Trophoblast cell (in vitro differentiated cells and primary cell): Measurements from ENCODE around the gene CSGALNACT2.
A peak's percentile ranks its signal among the peaks of the same experiment; 100 is the strongest.

Experiments used
- DNase-seq, 2 donors: peaks; one replicate each; pipeline ENCODE4 v3.0.0-alpha.2; 2016
- H2AFZ ChIP-seq: 2 replicates; pipeline ENCODE4 v1.6.1; 2013; ENCODE audit warnings: low read length, moderate library complexity, mild to moderate bottlenecking; ENCODE audit not compliant: insufficient read depth, poor library complexity
- H2AK5ac ChIP-seq: 2 replicates; pipeline ENCODE4 v1.6.1; 2013; ENCODE audit warnings: mild to moderate bottlenecking, low read length
- H2BK120ac ChIP-seq: 2 replicates; pipeline ENCODE4 v1.6.1; 2013; ENCODE audit warnings: low read length, mild to moderate bottlenecking, moderate library complexity; ENCODE audit not compliant: insufficient read depth, poor library complexity
- H2BK12ac ChIP-seq: 2 replicates; pipeline ENCODE4 v1.6.1; 2013; ENCODE audit warnings: mild to moderate bottlenecking, low read length, moderate library complexity
- H2BK5ac ChIP-seq: 2 replicates; pipeline ENCODE4 v1.6.1; 2013; ENCODE audit warnings: low read length, low read depth, moderate library complexity, mild to moderate bottlenecking; ENCODE audit not compliant: poor library complexity
- H3K14ac ChIP-seq: 2 replicates; pipeline ENCODE4 v1.6.1; 2013; ENCODE audit warnings: mild to moderate bottlenecking, low read length
- H3K18ac ChIP-seq: 2 replicates; pipeline ENCODE4 v1.6.1; 2013; ENCODE audit warnings: mild to moderate bottlenecking, low read length
- H3K23ac ChIP-seq: 2 replicates; pipeline ENCODE4 v1.6.1; 2013; ENCODE audit warnings: low read length
- H3K27ac ChIP-seq: 2 replicates; pipeline ENCODE4 v1.5.1; 2013; ENCODE audit warnings: low read depth, mild to moderate bottlenecking, inconsistent platforms, low read length, moderate library complexity
- H3K27me3 ChIP-seq: 2 replicates; pipeline ENCODE4 v1.6.1; 2013; ENCODE audit warnings: inconsistent platforms, mild to moderate bottlenecking, low read length, moderate library complexity; ENCODE audit not compliant: insufficient read depth
- H3K36me3 ChIP-seq, 2 experiments: 1 replicate in 1 of 2; 2 replicates in 1 of 2; pipeline ENCODE4 v1.6.1; 2013; ENCODE audit warnings: low read length in 2 of 2, mild to moderate bottlenecking in 2 of 2, moderate library complexity in 1 of 2; ENCODE audit not compliant: insufficient read depth in 2 of 2, control insufficient read depth in 1 of 2
- H3K4ac ChIP-seq: 2 replicates; pipeline ENCODE4 v1.6.1; 2013; ENCODE audit warnings: low read depth, mild to moderate bottlenecking, low read length, moderate library complexity
- H3K4me1 ChIP-seq, 2 experiments: 1 replicate in 1 of 2; 2 replicates in 1 of 2; pipeline ENCODE4 v1.6.1; 2013; ENCODE audit warnings: low read length in 2 of 2, mild to moderate bottlenecking in 2 of 2, moderate library complexity in 1 of 2; ENCODE audit not compliant: insufficient read depth in 2 of 2, control insufficient read depth in 1 of 2
- H3K4me2 ChIP-seq: 2 replicates; pipeline ENCODE4 v1.6.1; 2013; ENCODE audit warnings: inconsistent platforms, mild to moderate bottlenecking, low read length, moderate library complexity
- H3K4me3 ChIP-seq: 2 replicates; pipeline ENCODE4 v1.5.1; 2013; ENCODE audit warnings: mild to moderate bottlenecking, low read depth, low read length, inconsistent platforms
- H3K79me1 ChIP-seq: one replicate; pipeline ENCODE4 v1.6.1; 2013; ENCODE audit warnings: low read length
- H3K79me2 ChIP-seq: 2 replicates; pipeline ENCODE4 v1.6.1; 2013; ENCODE audit warnings: low read length, mild to moderate bottlenecking; ENCODE audit not compliant: control insufficient read depth, insufficient read depth, poor library complexity
- H3K9ac ChIP-seq: 2 replicates; pipeline ENCODE4 v1.6.1; 2013; ENCODE audit warnings: mild to moderate bottlenecking, low read length
- H3K9me3 ChIP-seq: 2 replicates; pipeline ENCODE4 v1.6.1; 2013; ENCODE audit warnings: low read depth, mild to moderate bottlenecking, control low read depth, inconsistent platforms, low read length; ENCODE audit not compliant: insufficient read depth
- H4K12ac ChIP-seq: 2 replicates; pipeline ENCODE4 v1.6.1; 2013; ENCODE audit warnings: low read depth, mild to moderate bottlenecking, low read length, moderate library complexity
- H4K8ac ChIP-seq: 2 replicates; pipeline ENCODE4 v1.6.1; 2013; ENCODE audit warnings: low read depth, mild to moderate bottlenecking, low read length, moderate library complexity
- H4K91ac ChIP-seq: one replicate; pipeline ENCODE4 v1.6.1; 2013; ENCODE audit warnings: low read depth, mild to moderate bottlenecking, low read length, moderate library complexity
- WGBS: extraction: QIAGEN DNeasy Blood & Tissue Kit; methylation state at CpG from one replicate; pipeline ENCODE4 v1.1.7; 2013; ENCODE audit warnings: missing lambda C conversion rate; ENCODE audit not compliant: insufficient read length, insufficient coverage; ENCODE audit errors: extremely low coverage; 5-methylcytosine and 5-hydroxymethylcytosine counted together

CSGALNACT2 gene

GRCh38 chr10:43155741-43156140 lies 17.5 kb downstream of the CSGALNACT2 start:
- H4K12ac ChIP-seq, result no peak overlapping the region
- H3K14ac ChIP-seq, result no peak overlapping the region
- no peak overlapping the region for H2BK5ac ChIP-seq
- no peak overlapping the region for H3K4ac ChIP-seq
- H4K8ac ChIP-seq, result no peak overlapping the region
- H3K4me2 ChIP-seq, result no peak overlapping the region
- H3K36me3 ChIP-seq, result no peaks in the 10 kb centered on the region
- H2AFZ ChIP-seq, result no peak overlapping the region
- H3K79me1 ChIP-seq, result no peaks in the 10 kb centered on the region
- no peak for DNase-seq
- no peaks in the 10 kb centered on the region for H3K9me3 ChIP-seq
- no peak overlapping the region for H3K18ac ChIP-seq
- no peaks in the 10 kb centered on the region for H3K4me1 ChIP-seq
- no peaks in the 10 kb centered on the region for H3K79me2 ChIP-seq
- no peak overlapping the region for H2AK5ac ChIP-seq
- no peak overlapping the region for H2BK12ac ChIP-seq
- no peaks in the 10 kb centered on the region for H3K27me3 ChIP-seq
- H2BK120ac ChIP-seq, result no peak overlapping the region
- no peak overlapping the region for H3K27ac ChIP-seq
- no peak overlapping the region for H4K91ac ChIP-seq
- no peak overlapping the region for H3K23ac ChIP-seq
- H3K9ac ChIP-seq, result no peak overlapping the region
- WGBS, result no CpG with 5 or more reads among the region's 1 CpG
- H3K4me3 ChIP-seq, result no peak overlapping the region

GRCh38 chr10:43156590-43157341 lies 18.5 kb downstream of the CSGALNACT2 start:
- no peaks in the 10 kb centered on the region for H3K79me2 ChIP-seq
- H4K91ac ChIP-seq, result no peak overlapping the region
- no peak overlapping the region for H3K4me2 ChIP-seq
- no peak overlapping the region for H2BK12ac ChIP-seq
- H3K79me1 ChIP-seq, result no peaks in the 10 kb centered on the region
- H3K14ac ChIP-seq, result no peak overlapping the region
- H2BK5ac ChIP-seq, result no peak overlapping the region
- no peak overlapping the region for H4K12ac ChIP-seq
- H2AFZ ChIP-seq, result no peak overlapping the region
- no peak overlapping the region for H2AK5ac ChIP-seq
- no peak overlapping the region for H4K8ac ChIP-seq
- no peaks in the 10 kb centered on the region for H3K27me3 ChIP-seq
- H3K4ac ChIP-seq, result no peak overlapping the region
- no peak overlapping the region for H3K4me3 ChIP-seq
- H3K9me3 ChIP-seq, result no peaks in the 10 kb centered on the region
- no peak for DNase-seq
- no CpG with 5 or more reads among the region's 9 CpGs for WGBS
- no peak overlapping the region for H3K27ac ChIP-seq
- H3K18ac ChIP-seq, result no peak overlapping the region
- no peak overlapping the region for H2BK120ac ChIP-seq
- no peak overlapping the region for H3K23ac ChIP-seq
- H3K4me1 ChIP-seq, result no peaks in the 10 kb centered on the region
- H3K36me3 ChIP-seq, result no peaks in the 10 kb centered on the region
- no peak overlapping the region for H3K9ac ChIP-seq

GRCh38 chr10:43158636-43159035 lies 20.4 kb downstream of the CSGALNACT2 start:
- WGBS, result no CpG with 5 or more reads among the region's 6 CpGs
- no peaks in the 10 kb centered on the region for H3K27me3 ChIP-seq

GRCh38 chr10:43160046-43160920 lies 22.0 kb downstream of the CSGALNACT2 start:
- H3K4me3 ChIP-seq, result no peak overlapping the region
- H3K4ac ChIP-seq, result no peak overlapping the region
- H2BK120ac ChIP-seq, result no peak overlapping the region
- no peak overlapping the region for H2BK12ac ChIP-seq
- H3K9me3 ChIP-seq, result no peaks in the 10 kb centered on the region
- H4K91ac ChIP-seq, result no peak overlapping the region
- H3K14ac ChIP-seq, result no peak overlapping the region
- H3K79me2 ChIP-seq, result no peaks in the 10 kb centered on the region
- H3K79me1 ChIP-seq, result no peaks in the 10 kb centered on the region
- H2BK5ac ChIP-seq, result no peak overlapping the region
- no peak overlapping the region for H3K27ac ChIP-seq
- H4K12ac ChIP-seq, result no peak overlapping the region
- H3K4me2 ChIP-seq, result no peak overlapping the region
- no peaks in the 10 kb centered on the region for H3K4me1 ChIP-seq
- no peaks in the 10 kb centered on the region for H3K27me3 ChIP-seq
- H2AFZ ChIP-seq, result no peak overlapping the region
- H3K23ac ChIP-seq, result no peak overlapping the region
- peak in 1 of 2 donors; percentile 22 for DNase-seq
- no peak overlapping the region for H4K8ac ChIP-seq
- WGBS, result no CpG with 5 or more reads among the region's 1 CpG
- H3K36me3 ChIP-seq, result no peaks in the 10 kb centered on the region
- no peak overlapping the region for H3K18ac ChIP-seq
- no peak overlapping the region for H3K9ac ChIP-seq
- no peak overlapping the region for H2AK5ac ChIP-seq

More at GRCh38 chr10:43158636-43159035, 20.4 kb downstream of the CSGALNACT2 start:
- no peaks in the 10 kb centered on the region for H3K4me1 ChIP-seq
- H3K4me3 ChIP-seq, result no peak overlapping the region
- no peak overlapping the region for H3K4me2 ChIP-seq
- H4K12ac ChIP-seq, result no peak overlapping the region
- no peak for DNase-seq
- H3K18ac ChIP-seq, result no peak overlapping the region
- no peak overlapping the region for H3K9ac ChIP-seq
- H3K79me1 ChIP-seq, result no peaks in the 10 kb centered on the region
- no peak overlapping the region for H2BK5ac ChIP-seq
- no peaks in the 10 kb centered on the region for H3K79me2 ChIP-seq
- no peaks in the 10 kb centered on the region for H3K9me3 ChIP-seq
- no peak overlapping the region for H3K27ac ChIP-seq
- H2BK120ac ChIP-seq, result no peak overlapping the region
- H2BK12ac ChIP-seq, result no peak overlapping the region
- no peak overlapping the region for H2AK5ac ChIP-seq
- H3K14ac ChIP-seq, result no peak overlapping the region
- no peaks in the 10 kb centered on the region for H3K36me3 ChIP-seq
- H3K4ac ChIP-seq, result no peak overlapping the region
- no peak overlapping the region for H3K23ac ChIP-seq
- no peak overlapping the region for H2AFZ ChIP-seq
- no peak overlapping the region for H4K8ac ChIP-seq
- H4K91ac ChIP-seq, result no peak overlapping the region
